ENCODE data around the gene JAK1. TPM values are rescaled to one million over a fixed set of nuclear protein-coding genes. Genes with fewer than 3 reads are reported as not detected.

JAK1 gene
- total RNA-seq, 4 donors from 2014 or later, result 214 to 288 (median 265) TPM

GRCh38 chr1:65002508-65003315 is 36.4 kb upstream of the JAK1 start:
- no peak for TF ChIP-seq CTCF (IDR thresholded peaks at IDR 0.05; ENCODE audit: low read depth)

- no peak for TF ChIP-seq CTCF (IDR thresholded peaks at IDR 0.05; ENCODE audit: low read depth)
These were observed 35.8 kb upstream of the JAK1 start for GRCh38 chr1:65002156-65002507.

GRCh38 chr1:65001231-65001792 is 35.0 kb upstream of the JAK1 start:
- TF ChIP-seq CTCF (IDR thresholded peaks at IDR 0.05; ENCODE audit: low read depth), result no peak

GRCh38 chr1:64996541-64997257 is 30.4 kb upstream of the JAK1 start:
- TF ChIP-seq CTCF (IDR thresholded peaks at IDR 0.05; ENCODE audit: low read depth), result no peak

- TF ChIP-seq CTCF (IDR thresholded peaks at IDR 0.05; ENCODE audit: low read depth), result no peak
These were observed 29.0 kb upstream of the JAK1 start for GRCh38 chr1:64995316-64995715.

- no peak for TF ChIP-seq CTCF (IDR thresholded peaks at IDR 0.05; ENCODE audit: low read depth)
These were observed 20.8 kb upstream of the JAK1 start for GRCh38 chr1:64986903-64987871.

Data from subcutaneous adipose tissue (tissue), 4 donors.